ENCODE measurements around the gene GALNT18. TPM values are rescaled to one million over a fixed set of nuclear protein-coding genes. Genes with fewer than 3 reads are reported as not detected.
A peak's percentile ranks its signal among the peaks of the same experiment; 100 is the strongest.

The GALNT18 gene
- total RNA-seq, 1 donor = 11.7 TPM

DNA sequence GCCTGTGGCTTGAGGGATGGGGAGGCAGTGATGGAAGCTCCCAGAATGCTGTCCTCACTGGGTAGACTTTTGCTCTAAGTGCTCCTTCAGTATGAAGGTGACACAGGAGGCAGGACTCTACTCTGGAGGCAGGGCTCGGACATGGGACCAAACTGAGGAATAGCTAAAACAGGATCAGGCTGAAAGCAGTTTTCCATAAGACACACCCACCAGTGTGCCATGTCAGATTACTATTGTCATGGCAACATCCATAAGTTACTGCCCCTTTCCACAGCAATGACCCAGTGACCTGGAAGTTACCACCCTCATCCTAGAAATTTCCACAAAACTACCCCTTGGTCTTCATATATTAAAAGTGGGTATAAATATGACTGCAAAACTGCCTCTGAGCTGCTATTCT lies 43.6 kb upstream of the GALNT18 start:
- TF ChIP-seq, protein P1, sequence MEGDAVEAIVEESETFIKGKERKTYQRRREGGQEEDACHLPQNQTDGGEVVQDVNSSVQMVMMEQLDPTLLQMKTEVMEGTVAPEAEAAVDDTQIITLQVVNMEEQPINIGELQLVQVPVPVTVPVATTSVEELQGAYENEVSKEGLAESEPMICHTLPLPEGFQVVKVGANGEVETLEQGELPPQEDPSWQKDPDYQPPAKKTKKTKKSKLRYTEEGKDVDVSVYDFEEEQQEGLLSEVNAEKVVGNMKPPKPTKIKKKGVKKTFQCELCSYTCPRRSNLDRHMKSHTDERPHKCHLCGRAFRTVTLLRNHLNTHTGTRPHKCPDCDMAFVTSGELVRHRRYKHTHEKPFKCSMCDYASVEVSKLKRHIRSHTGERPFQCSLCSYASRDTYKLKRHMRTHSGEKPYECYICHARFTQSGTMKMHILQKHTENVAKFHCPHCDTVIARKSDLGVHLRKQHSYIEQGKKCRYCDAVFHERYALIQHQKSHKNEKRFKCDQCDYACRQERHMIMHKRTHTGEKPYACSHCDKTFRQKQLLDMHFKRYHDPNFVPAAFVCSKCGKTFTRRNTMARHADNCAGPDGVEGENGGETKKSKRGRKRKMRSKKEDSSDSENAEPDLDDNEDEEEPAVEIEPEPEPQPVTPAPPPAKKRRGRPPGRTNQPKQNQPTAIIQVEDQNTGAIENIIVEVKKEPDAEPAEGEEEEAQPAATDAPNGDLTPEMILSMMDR (IDR thresholded peaks at IDR 0.05; ENCODE audit: insufficient read depth, low read depth, low read length) = no peak
- no peak overlapping the region for H3K4me3 ChIP-seq (ENCODE audit: low read depth, low read length)
- DNase-seq (ENCODE audit: low read depth) = no peak

DNA sequence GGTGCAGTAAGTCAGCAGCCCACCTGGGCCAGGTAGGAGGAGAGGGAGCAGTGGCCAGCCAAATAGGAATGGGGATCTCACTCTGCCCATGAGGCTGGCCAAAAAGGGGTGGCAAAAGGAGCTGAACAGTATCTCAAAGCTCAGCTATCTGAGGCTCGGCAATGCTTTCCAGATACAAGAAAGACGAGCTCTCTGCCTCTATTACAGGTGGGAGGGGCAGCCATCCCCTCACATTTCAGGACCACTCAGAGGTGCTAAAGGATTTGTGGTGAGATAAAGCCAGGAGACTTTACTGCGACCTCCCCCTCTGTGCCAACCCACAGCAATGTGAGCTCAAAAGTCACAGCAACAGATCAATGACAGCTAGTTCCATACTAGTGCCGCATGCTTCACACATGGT lies 42.1 kb upstream of the GALNT18 start:
- DNase-seq (ENCODE audit: low read depth) = no peak
- H3K4me3 ChIP-seq (ENCODE audit: low read depth, low read length) = no peak overlapping the region
- TF ChIP-seq, protein P1 (IDR thresholded peaks at IDR 0.05; ENCODE audit: insufficient read depth, low read depth, low read length) = no peak

GRCh38 chr11:11662578-11662977 lies 40.8 kb upstream of the GALNT18 start:
- DNase-seq (ENCODE audit: low read depth) = no peak
- TF ChIP-seq, protein P1 (IDR thresholded peaks at IDR 0.05; ENCODE audit: insufficient read depth, low read depth, low read length) = no peak
- no peak overlapping the region for H3K4me3 ChIP-seq (ENCODE audit: low read depth, low read length)

- no peak for DNase-seq (ENCODE audit: low read depth)
- no peak overlapping the region for H3K4me3 ChIP-seq (ENCODE audit: low read depth, low read length)
- TF ChIP-seq, protein P1 (IDR thresholded peaks at IDR 0.05; ENCODE audit: insufficient read depth, low read depth, low read length) = no peak
Observed at GRCh38 chr11:11661326-11662040, 39.7 kb upstream of the GALNT18 start.

- DNase-seq (ENCODE audit: low read depth) = no peak
- TF ChIP-seq, protein P1 (IDR thresholded peaks at IDR 0.05; ENCODE audit: insufficient read depth, low read depth, low read length) = no peak
- no peak overlapping the region for H3K4me3 ChIP-seq (ENCODE audit: low read depth, low read length)
Observed at GRCh38 chr11:11660363-11660740, 38.5 kb upstream of the GALNT18 start.

GRCh38 chr11:11659567-11660362 lies 38.0 kb upstream of the GALNT18 start:
- DNase-seq (ENCODE audit: low read depth) = no peak
- TF ChIP-seq, protein P1 (IDR thresholded peaks at IDR 0.05; ENCODE audit: insufficient read depth, low read depth, low read length) = peak; percentile 9
- no peak overlapping the region for H3K4me3 ChIP-seq (ENCODE audit: low read depth, low read length)
